ENCODE data around the gene CFAP410.
"Not testable (repeated sequence)": the region's sequence is repeated elsewhere in the genome, so short reads cannot be mapped to it uniquely, and the experiment has no call there.

Gene CFAP410

DNA sequence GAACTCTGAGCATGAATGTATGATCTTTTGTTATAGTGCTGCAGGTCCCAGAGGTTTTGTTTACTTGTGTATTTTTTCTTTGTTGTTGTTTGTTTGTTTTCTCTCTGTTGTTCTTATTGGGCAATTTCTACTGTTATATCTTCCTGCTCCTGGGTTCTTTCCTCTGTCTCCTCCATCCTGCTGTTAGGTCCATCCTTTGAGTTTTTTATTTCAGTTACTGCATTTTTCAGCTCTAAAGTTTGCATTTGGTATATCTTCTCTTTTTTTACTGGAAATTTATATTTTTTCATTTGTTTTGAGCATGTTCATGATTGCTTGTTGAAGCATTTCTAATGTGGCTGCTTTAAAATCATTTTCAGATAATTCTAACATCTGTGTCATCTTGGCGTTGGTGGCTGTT is 24.1 kb upstream of the CFAP410 start:
- Mint-ChIP-seq H3K27ac (no peak overlapping the region), H3K27me3 (no peaks in the 10 kb centered on the region), H3K4me1 (ENCODE audit: low read depth) (peaks cover 43% of the 10 kb centered on the region), H3K4me3 (no peak overlapping the region), H3K9me3 (peaks cover 11% of the 10 kb centered on the region), H3K36me3 (ENCODE audit: low read depth) (peaks cover 68% of the 10 kb centered on the region)
- intact Hi-C loops (cut with micrococcal nuclease) = no loop called here

- peaks cover 11% of the 10 kb centered on the region for H3K9me3 Mint-ChIP-seq
- H3K27me3 Mint-ChIP-seq; H3K27ac Mint-ChIP-seq; H3K4me3 Mint-ChIP-seq; intact Hi-C loops (cut with micrococcal nuclease): not testable (repeated sequence)
- peaks cover 57% of the 10 kb centered on the region for H3K4me1 Mint-ChIP-seq (ENCODE audit: low read depth)
- peaks cover 68% of the 10 kb centered on the region for H3K36me3 Mint-ChIP-seq (ENCODE audit: low read depth)
These were observed 22.7 kb upstream of the CFAP410 start for GRCh38 chr21:44361903-44362302.

- H3K27me3 Mint-ChIP-seq = no peaks in the 10 kb centered on the region
- H3K9me3 Mint-ChIP-seq = peaks cover 11% of the 10 kb centered on the region
- peaks cover 67% of the 10 kb centered on the region for H3K36me3 Mint-ChIP-seq (ENCODE audit: low read depth)
- intact Hi-C loops (cut with micrococcal nuclease) = no loop called here
- H3K27ac Mint-ChIP-seq = peak overlapping the region; percentile 76
- H3K4me3 Mint-ChIP-seq = peak overlapping the region; percentile 34
- H3K4me1 Mint-ChIP-seq (ENCODE audit: low read depth) = peaks cover 74% of the 10 kb centered on the region
These were observed 21.0 kb upstream of the CFAP410 start for GRCh38 chr21:44360159-44360558.

DNA sequence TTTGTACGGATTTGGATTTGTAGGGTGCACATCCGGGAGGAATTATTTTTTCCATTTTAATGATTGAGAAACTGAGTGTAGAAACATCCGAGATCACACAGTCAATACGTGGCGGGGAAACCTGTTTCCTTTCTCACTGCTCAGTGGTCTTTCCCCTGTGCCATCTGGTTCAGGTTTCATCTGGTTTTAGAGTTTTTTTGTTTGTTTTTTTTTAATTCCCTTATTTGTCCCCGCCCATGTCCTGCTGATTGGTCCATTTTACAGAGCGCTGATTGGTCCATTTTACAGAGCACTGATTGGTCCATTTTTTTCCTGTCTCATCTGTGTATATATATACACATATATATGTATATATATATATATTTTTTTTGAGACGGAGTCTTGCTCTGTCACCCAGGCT is 20.2 kb upstream of the CFAP410 start:
- H3K27ac Mint-ChIP-seq = peak overlapping the region; percentile 76
- H3K27me3 Mint-ChIP-seq = no peaks in the 10 kb centered on the region
- intact Hi-C loops (cut with micrococcal nuclease) = no loop called here
- peaks cover 11% of the 10 kb centered on the region for H3K9me3 Mint-ChIP-seq
- H3K4me3 Mint-ChIP-seq = no peak overlapping the region
- H3K4me1 Mint-ChIP-seq (ENCODE audit: low read depth) = peaks cover 80% of the 10 kb centered on the region
- peaks cover 68% of the 10 kb centered on the region for H3K36me3 Mint-ChIP-seq (ENCODE audit: low read depth)

DNA sequence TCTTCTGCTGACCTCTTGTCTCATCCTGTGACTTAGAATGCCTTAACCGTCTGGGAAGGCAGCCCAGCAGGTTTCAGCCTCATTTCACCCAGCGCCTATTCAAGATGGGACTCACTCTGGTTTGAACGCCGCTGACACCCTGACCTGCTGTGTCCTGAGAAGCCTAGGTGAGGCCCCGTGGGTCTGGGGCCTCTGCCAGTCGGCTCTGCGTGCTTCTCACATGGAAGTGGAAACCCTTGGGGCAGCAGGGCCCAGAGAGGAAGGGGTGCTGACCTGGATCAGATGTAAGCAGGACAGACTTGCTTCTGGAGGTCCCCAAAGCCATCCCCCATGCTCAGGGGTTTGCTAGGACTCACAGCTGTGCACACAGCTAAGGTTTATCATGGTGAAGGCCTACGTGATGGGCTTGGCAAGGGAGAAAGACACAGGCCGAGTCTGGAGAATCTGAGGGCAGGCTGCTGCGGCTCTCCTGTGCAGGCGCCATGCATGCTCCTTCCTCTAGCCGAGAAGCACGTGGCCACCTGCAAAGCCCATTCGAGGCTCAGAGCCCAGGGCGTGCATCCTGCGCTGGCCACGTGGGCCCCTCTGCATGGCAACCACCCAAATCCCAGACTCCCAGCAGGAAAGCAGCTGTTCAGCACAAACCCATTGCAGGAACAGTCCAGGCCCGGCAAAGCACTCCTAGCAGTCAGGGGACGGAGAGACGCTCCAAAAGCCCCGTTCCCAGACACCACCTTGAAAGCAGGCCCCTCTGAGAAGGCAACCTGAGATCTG is 18.1 kb upstream of the CFAP410 start:
- Mint-ChIP-seq H3K9me3 (no peaks in the 10 kb centered on the region), H3K27ac (peak overlapping the region; percentile 93), H3K4me1 (ENCODE audit: low read depth) (peaks cover 88% of the 10 kb centered on the region), H3K27me3 (no peaks in the 10 kb centered on the region), H3K36me3 (ENCODE audit: low read depth) (peaks cover 53% of the 10 kb centered on the region), H3K4me3 (no peak overlapping the region)
- intact Hi-C loops (cut with micrococcal nuclease) = no loop called here

DNA sequence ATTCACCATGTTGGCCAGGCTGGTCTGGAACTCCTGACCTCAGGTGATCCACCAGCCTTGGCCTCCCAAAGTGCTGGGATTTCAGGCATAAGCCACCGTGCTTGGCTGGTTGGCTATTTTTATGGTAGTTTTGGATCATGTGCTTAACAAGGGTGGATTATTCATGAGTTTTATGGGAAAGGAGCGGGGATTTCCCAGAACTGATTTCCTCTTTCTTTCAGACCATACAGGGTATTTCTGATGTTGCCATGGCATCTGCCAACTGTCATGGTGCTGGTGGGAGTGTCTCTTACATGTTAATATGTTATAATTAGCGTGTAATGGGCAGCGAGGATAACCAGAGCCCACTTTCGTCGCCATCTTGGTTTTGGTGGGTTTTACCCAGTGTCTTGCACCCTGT is 17.4 kb upstream of the CFAP410 start:
- Mint-ChIP-seq H3K36me3 (ENCODE audit: low read depth) (peaks cover 53% of the 10 kb centered on the region), H3K4me1 (ENCODE audit: low read depth) (peaks cover 91% of the 10 kb centered on the region), H3K27me3 (no peaks in the 10 kb centered on the region), H3K4me3 (peak overlapping the region; percentile 34), H3K27ac (peak overlapping the region; percentile 93), H3K9me3 (no peaks in the 10 kb centered on the region)
- intact Hi-C loops (cut with micrococcal nuclease) = loop anchor here (1.0 kb wide), 1 partner anchor 17 kb away; the partner anchor contains the start of gene CFAP410

GRCh38 chr21:44356160-44356559 is 17.0 kb upstream of the CFAP410 start:
- peaks cover 53% of the 10 kb centered on the region for H3K36me3 Mint-ChIP-seq (ENCODE audit: low read depth)
- peaks cover 96% of the 10 kb centered on the region for H3K4me1 Mint-ChIP-seq (ENCODE audit: low read depth)
- peaks cover 2% of the 10 kb centered on the region for H3K27me3 Mint-ChIP-seq
- H3K27ac Mint-ChIP-seq = peak overlapping the region; percentile 93
- H3K4me3 Mint-ChIP-seq = peak overlapping the region; percentile 46
- intact Hi-C loops (cut with micrococcal nuclease) = loop anchor here (1.0 kb wide), 1 partner anchor 17 kb away; the partner anchor contains the start of gene CFAP410
- H3K9me3 Mint-ChIP-seq = no peaks in the 10 kb centered on the region

DNA sequence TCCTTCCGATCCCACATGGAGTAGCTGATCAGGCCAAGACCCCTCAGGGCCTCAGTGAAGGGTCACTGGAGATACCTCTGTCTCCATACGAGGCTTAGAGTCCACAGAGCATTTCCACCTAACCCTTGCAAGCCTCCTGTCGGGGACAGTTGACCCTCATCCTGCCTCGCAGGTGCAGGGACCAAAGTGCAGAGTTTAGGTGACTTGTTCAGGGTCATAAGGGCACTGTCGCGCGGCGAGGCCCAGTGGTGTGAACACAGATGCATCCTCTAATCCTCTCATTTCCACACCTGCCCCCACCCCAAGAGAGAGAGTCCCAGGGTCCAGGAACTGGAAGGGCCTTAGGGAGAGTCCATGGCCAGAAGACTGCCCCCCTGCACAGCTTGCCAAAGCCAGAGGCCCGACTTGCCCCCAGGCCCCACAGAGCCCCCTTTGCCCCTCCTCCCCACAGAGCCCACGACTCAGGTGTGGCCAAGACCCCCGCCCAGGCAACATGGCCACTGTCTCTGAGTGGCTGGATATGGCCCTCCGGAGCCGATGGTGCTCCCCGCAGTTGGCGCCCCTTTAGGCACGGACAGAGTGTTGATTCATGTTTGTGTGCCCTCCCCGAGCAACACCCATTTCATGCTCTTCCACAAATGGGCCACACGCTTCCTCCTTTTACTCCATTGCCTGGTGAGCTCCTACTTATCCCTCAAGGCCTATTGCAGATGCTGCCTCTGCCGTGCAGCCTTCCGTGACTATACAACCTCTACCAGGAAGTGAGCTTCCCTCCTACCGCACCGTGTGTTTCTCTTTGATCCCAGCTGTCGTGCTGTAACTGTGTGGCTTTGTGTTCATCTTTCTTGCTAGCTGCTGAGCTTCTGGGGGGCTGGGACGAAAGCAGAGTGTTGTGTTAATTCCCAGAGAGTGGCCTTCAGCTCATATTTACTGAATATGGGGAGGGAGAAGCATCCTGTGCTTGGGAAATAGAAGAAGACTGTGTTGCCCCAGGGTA is 15.9 kb upstream of the CFAP410 start:
- peaks cover 47% of the 10 kb centered on the region for H3K36me3 Mint-ChIP-seq (ENCODE audit: low read depth)
- H3K27me3 Mint-ChIP-seq = peaks cover 9% of the 10 kb centered on the region
- intact Hi-C loops (cut with micrococcal nuclease) = no loop called here
- peak overlapping the region; percentile 93 for H3K27ac Mint-ChIP-seq
- no peaks in the 10 kb centered on the region for H3K9me3 Mint-ChIP-seq
- H3K4me3 Mint-ChIP-seq = peak overlapping the region; percentile 81
- peaks cover 92% of the 10 kb centered on the region for H3K4me1 Mint-ChIP-seq (ENCODE audit: low read depth)

GRCh38 chr21:44354001-44354405 is 14.8 kb upstream of the CFAP410 start:
- H3K27ac Mint-ChIP-seq = peak overlapping the region; percentile 93
- H3K9me3 Mint-ChIP-seq = no peaks in the 10 kb centered on the region
- peak overlapping the region; percentile 81 for H3K4me3 Mint-ChIP-seq
- intact Hi-C loops (cut with micrococcal nuclease) = no loop called here
- H3K27me3 Mint-ChIP-seq = peaks cover 19% of the 10 kb centered on the region
- H3K4me1 Mint-ChIP-seq (ENCODE audit: low read depth) = peaks cover 81% of the 10 kb centered on the region
- H3K36me3 Mint-ChIP-seq (ENCODE audit: low read depth) = peaks cover 47% of the 10 kb centered on the region

- Mint-ChIP-seq H3K27ac (peak within 1 kb of the TSS; percentile 93), H3K36me3 (ENCODE audit: low read depth) (peaks cover 41% of the 10 kb centered on the region), H3K9me3 (no peaks in the 10 kb centered on the region), H3K27me3 (peaks cover 25% of the 10 kb centered on the region), H3K4me1 (ENCODE audit: low read depth) (peaks cover 75% of the 10 kb centered on the region), H3K4me3 (peak within 1 kb of the TSS; percentile 81)
- intact Hi-C loops (cut with micrococcal nuclease) = loop anchor here (2.0 kb wide), 1 partner anchor 15 kb away; the partner anchor contains the start of gene CFAP410
These were observed 14.2 kb upstream of the CFAP410 start, which contains the start of gene TRPM2 for GRCh38 chr21:44353191-44353970. Gene TRPM2 (plus strand): TSS chr21:44353621. CDS start chr21:44353701, 80 bp downstream.

GRCh38 chr21:44352253-44352860 is 13.2 kb upstream of the CFAP410 start:
- Mint-ChIP-seq H3K4me3 (peak overlapping the region; percentile 81), H3K27me3 (peaks cover 33% of the 10 kb centered on the region), H3K27ac (peak overlapping the region; percentile 93), H3K9me3 (no peaks in the 10 kb centered on the region), H3K36me3 (ENCODE audit: low read depth) (peaks cover 31% of the 10 kb centered on the region), H3K4me1 (ENCODE audit: low read depth) (peaks cover 65% of the 10 kb centered on the region)
- intact Hi-C loops (cut with micrococcal nuclease) = loop anchor here (2.0 kb wide), 1 partner anchor 14 kb away; the partner anchor contains the start of gene CFAP410

- no peak overlapping the region for H3K4me3 Mint-ChIP-seq
- peak overlapping the region; percentile 93 for H3K27ac Mint-ChIP-seq
- H3K9me3 Mint-ChIP-seq = no peaks in the 10 kb centered on the region
- intact Hi-C loops (cut with micrococcal nuclease) = loop anchor here (2.0 kb wide), 1 partner anchor 13 kb away; the partner anchor contains the start of gene CFAP410
- peaks cover 58% of the 10 kb centered on the region for H3K4me1 Mint-ChIP-seq (ENCODE audit: low read depth)
- peaks cover 39% of the 10 kb centered on the region for H3K27me3 Mint-ChIP-seq
- H3K36me3 Mint-ChIP-seq (ENCODE audit: low read depth) = peaks cover 25% of the 10 kb centered on the region
These were observed 12.5 kb upstream of the CFAP410 start for GRCh38 chr21:44351535-44352252.
